Neuronal stem cell (in vitro differentiated cells): ENCODE measurements around the gene SEC24C.

Experiments
- DNase-seq: peaks from one replicate; pipeline ENCODE4 v3.0.0-alpha.2; 2013; ENCODE audit warnings: low spot score
- H2AFZ ChIP-seq: one replicate; pipeline ENCODE4 v1.6.1; 2013; ENCODE audit warnings: mild to moderate bottlenecking, low read length, inconsistent platforms
- H2AK5ac ChIP-seq: 2 replicates; pipeline ENCODE4 v1.6.1; 2013; ENCODE audit warnings: low read depth, mild to moderate bottlenecking, inconsistent platforms, low read length, moderate library complexity, mixed read lengths
- H2BK120ac ChIP-seq: 2 replicates; pipeline ENCODE4 v1.6.1; 2013; ENCODE audit warnings: low read depth, mild to moderate bottlenecking, inconsistent platforms, low read length, moderate library complexity, mixed read lengths
- H2BK12ac ChIP-seq: one replicate; pipeline ENCODE4 v1.6.1; 2013; ENCODE audit warnings: low read length, inconsistent platforms
- H2BK15ac ChIP-seq: 2 replicates; pipeline ENCODE4 v1.6.1; 2013; ENCODE audit warnings: mild to moderate bottlenecking, low read length, inconsistent platforms, mixed read lengths
- H2BK5ac ChIP-seq: one replicate; pipeline ENCODE4 v1.6.1; 2013; ENCODE audit warnings: inconsistent platforms, mild to moderate bottlenecking, low read length, moderate library complexity
- H3K14ac ChIP-seq: one replicate; pipeline ENCODE4 v1.6.1; 2013; ENCODE audit warnings: low read length, inconsistent platforms
- H3K18ac ChIP-seq: 2 replicates; pipeline ENCODE4 v1.6.1; 2013; ENCODE audit warnings: low read length, inconsistent platforms
- H3K23ac ChIP-seq: 2 replicates; pipeline ENCODE4 v1.6.1; 2013; ENCODE audit warnings: low read depth, mild to moderate bottlenecking, mixed read lengths, low read length, inconsistent platforms; ENCODE audit not compliant: poor library complexity
- H3K27ac ChIP-seq: replicated peaks from 3 replicates; pipeline ENCODE4 v1.5.1; 2013; ENCODE audit warnings: low read length, inconsistent platforms
- H3K27me3 ChIP-seq, 3 experiments: 2 replicates each; pipeline ENCODE4 v1.6.1; 2013; ENCODE audit warnings: low read length in 3 of 3, mild to moderate bottlenecking in 2 of 3, inconsistent platforms in 1 of 3, low read depth in 1 of 3, mixed read lengths in 1 of 3, moderate library complexity in 1 of 3; ENCODE audit not compliant: control insufficient read depth in 3 of 3, insufficient read depth in 3 of 3
- H3K36me3 ChIP-seq, 2 donors: replicated peaks in 1 of 2; 2 replicates each; pipeline ENCODE4 v1.6.1; 2013; ENCODE audit warnings: low read length in 2 of 2; ENCODE audit not compliant: control insufficient read depth in 2 of 2, insufficient read depth in 2 of 2
- H3K4ac ChIP-seq: 2 replicates; pipeline ENCODE4 v1.6.1; 2013; ENCODE audit warnings: inconsistent platforms, mild to moderate bottlenecking, low read length, moderate library complexity
- H3K4me1 ChIP-seq, 2 donors: 1 replicate in 1 of 2; 2 replicates in 1 of 2; pipeline ENCODE4 v1.6.1; 2013; ENCODE audit warnings: low read length in 2 of 2, low read depth in 1 of 2; ENCODE audit not compliant: control insufficient read depth in 2 of 2, insufficient read depth in 1 of 2
- H3K4me2 ChIP-seq: one replicate; pipeline ENCODE4 v1.6.1; 2013; ENCODE audit warnings: mild to moderate bottlenecking, low read length, inconsistent platforms; ENCODE audit not compliant: insufficient read depth, poor library complexity, severe bottlenecking
- H3K4me3 ChIP-seq, 2 donors: 2 replicates each; pipeline ENCODE4 v1.5.1; 2013; ENCODE audit warnings: low read length in 2 of 2, mild to moderate bottlenecking in 2 of 2, inconsistent platforms in 1 of 2, moderate library complexity in 1 of 2
- H3K79me1 ChIP-seq: one replicate; pipeline ENCODE4 v1.6.1; 2013; ENCODE audit warnings: low read depth, mild to moderate bottlenecking, inconsistent platforms, low read length, moderate library complexity
- H3K9ac ChIP-seq: one replicate; pipeline ENCODE4 v1.6.1; 2013; ENCODE audit warnings: mild to moderate bottlenecking, low read depth, low read length, inconsistent platforms; ENCODE audit not compliant: poor library complexity
- H3K9me3 ChIP-seq, 2 donors: replicated peaks in 1 of 2; 2 replicates each; pipeline versions ENCODE3 to v1.6.1; 2013; ENCODE audit warnings: low read length in 2 of 2, mild to moderate bottlenecking in 2 of 2, inconsistent platforms in 1 of 2, low read depth in 1 of 2, mixed read lengths in 1 of 2, moderate library complexity in 1 of 2; ENCODE audit not compliant: control insufficient read depth in 2 of 2, insufficient read depth in 1 of 2
- H4K8ac ChIP-seq: one replicate; pipeline ENCODE4 v1.6.1; 2013; ENCODE audit warnings: low read depth, mild to moderate bottlenecking, inconsistent platforms, low read length, moderate library complexity
- H4K91ac ChIP-seq: one replicate; pipeline ENCODE4 v1.6.1; 2013; ENCODE audit warnings: low read length, low read depth, mild to moderate bottlenecking, inconsistent platforms; ENCODE audit not compliant: poor library complexity
- WGBS, 2 donors: extraction: QIAGEN DNeasy Blood & Tissue Kit; methylation state at CpG; one replicate each; pipeline ENCODE4 v1.1.7; 2013; ENCODE audit warnings: missing lambda C conversion rate in 2 of 2, mixed read lengths in 1 of 2; ENCODE audit not compliant: insufficient read length in 2 of 2, insufficient replicate concordance in 1 of 2; ENCODE audit errors: extremely low coverage in 2 of 2; 5-methylcytosine and 5-hydroxymethylcytosine counted together

SEC24C gene

DNA sequence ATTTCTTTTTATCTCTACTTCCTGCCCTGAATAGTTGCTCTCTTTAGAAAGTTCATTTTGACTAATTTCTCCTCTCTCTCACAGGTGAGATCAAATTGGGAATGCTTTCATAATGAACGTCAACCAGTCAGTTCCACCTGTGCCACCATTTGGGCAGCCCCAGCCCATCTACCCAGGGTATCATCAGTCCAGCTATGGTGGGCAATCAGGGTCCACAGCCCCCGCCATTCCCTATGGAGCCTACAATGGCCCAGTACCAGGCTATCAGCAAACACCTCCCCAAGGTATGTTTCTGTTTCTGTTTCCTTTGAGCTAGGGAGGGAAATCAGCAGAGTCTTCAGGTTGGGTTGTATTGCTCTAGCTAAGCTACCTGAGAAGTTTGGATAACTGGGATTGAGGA is 2.5 kb downstream of the SEC24C start:
- Histone ChIP-seq H3K4me2 (no peak overlapping the region), H3K18ac (no peak overlapping the region), H3K4ac (no peak overlapping the region), H2BK120ac (no peak overlapping the region), H3K9ac (no peak overlapping the region), H3K27ac (no peak overlapping the region), H3K23ac (no peak overlapping the region), H3K4me1 (peaks cover 5 to 10% of the 10 kb centered on the region in 2 donors), H3K4me3 (no peak overlapping the region), H3K27me3 (no peaks in the 10 kb centered on the region), H2BK15ac (no peak overlapping the region), H2BK12ac (no peak overlapping the region), H3K79me1 (peaks cover 3% of the 10 kb centered on the region), H2BK5ac (no peak overlapping the region), H2AK5ac (no peak overlapping the region), H3K36me3 (peaks cover 16 to 67% of the 10 kb centered on the region in 2 donors), H3K9me3 (peaks cover 0 to 3% of the 10 kb centered on the region in 2 donors), H4K91ac (no peak overlapping the region), H2AFZ (no peak overlapping the region), H3K14ac (no peak overlapping the region), H4K8ac (no peak overlapping the region)
- no CpG with 5 or more reads among the region's 2 CpGs for WGBS, 2 donors
- no peak for DNase-seq

DNA sequence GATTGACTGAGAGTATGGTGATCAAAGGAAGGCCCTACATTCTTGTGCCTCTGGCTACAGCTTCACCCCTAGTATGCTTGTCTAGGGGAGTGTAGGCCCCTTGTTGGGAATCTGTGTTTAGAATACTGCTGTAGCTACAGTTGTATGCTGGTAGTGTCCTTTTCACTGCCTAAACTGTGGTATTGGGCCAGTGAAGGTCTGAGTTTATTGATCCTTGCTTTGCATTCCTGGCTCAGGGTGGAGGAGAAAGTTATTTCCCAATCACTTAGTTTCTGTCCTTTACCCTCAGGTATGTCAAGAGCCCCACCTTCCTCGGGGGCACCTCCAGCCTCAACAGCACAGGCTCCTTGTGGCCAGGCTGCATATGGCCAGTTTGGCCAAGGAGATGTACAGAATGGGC is 6.6 kb downstream of the SEC24C start:
- Histone ChIP-seq H4K91ac (no peak overlapping the region), H3K4me3 (peak overlapping the region in 1 of 2 donors; percentile 18), H3K14ac (no peak overlapping the region), H2AFZ (no peak overlapping the region), H3K36me3 (peaks cover 26 to 87% of the 10 kb centered on the region in 2 donors), H2BK5ac (no peak overlapping the region), H3K27ac (no peak overlapping the region), H3K27me3 (no peaks in the 10 kb centered on the region), H3K79me1 (peaks cover 3% of the 10 kb centered on the region), H4K8ac (no peak overlapping the region), H2BK12ac (no peak overlapping the region), H3K18ac (no peak overlapping the region), H2BK15ac (no peak overlapping the region), H3K4me1 (no peaks in the 10 kb centered on the region), H3K23ac (no peak overlapping the region), H2AK5ac (no peak overlapping the region), H3K9ac (no peak overlapping the region), H2BK120ac (no peak overlapping the region), H3K9me3 (peaks cover 0 to 3% of the 10 kb centered on the region in 2 donors), H3K4ac (no peak overlapping the region), H3K4me2 (no peak overlapping the region)
- WGBS, 2 donors: no CpG with 5 or more reads among the region's 1 CpG
- DNase-seq: no peak

DNA sequence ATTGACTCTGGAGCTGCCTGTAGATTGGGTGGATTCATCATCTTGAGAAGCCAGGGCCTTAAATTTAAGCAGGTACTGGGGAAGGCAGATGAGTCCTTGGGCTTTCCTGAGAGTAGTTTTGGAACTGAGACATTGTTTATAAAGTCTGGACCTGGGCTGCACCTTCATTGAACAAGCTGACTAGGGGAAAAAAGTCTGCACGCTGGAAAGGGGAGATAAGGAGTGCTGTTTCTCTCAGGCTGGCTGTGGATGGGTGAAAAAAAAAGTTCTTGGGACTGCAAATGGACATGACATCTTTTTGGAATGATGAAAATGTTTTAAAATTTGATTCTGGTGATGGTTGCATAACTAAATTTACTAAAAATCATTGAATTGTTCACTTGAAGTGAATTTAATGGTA is 12.0 kb downstream of the SEC24C start:
- no peak overlapping the region for H2BK15ac ChIP-seq
- no peak overlapping the region for H2AFZ ChIP-seq
- H3K27ac ChIP-seq: no peak overlapping the region
- H2BK5ac ChIP-seq: no peak overlapping the region
- H3K27me3 ChIP-seq: no peaks in the 10 kb centered on the region
- no peak overlapping the region for H3K18ac ChIP-seq
- no peak overlapping the region for H2BK120ac ChIP-seq
- no peaks in the 10 kb centered on the region for H3K9me3 ChIP-seq
- H3K23ac ChIP-seq: no peak overlapping the region
- no peak overlapping the region for H4K91ac ChIP-seq
- no peak overlapping the region for H3K4ac ChIP-seq
- no CpG with 5 or more reads among the region's 1 CpG for WGBS, 2 donors
- no peak overlapping the region for H3K9ac ChIP-seq
- no peak overlapping the region for H2BK12ac ChIP-seq
- peaks cover 3% of the 10 kb centered on the region for H3K79me1 ChIP-seq
- H3K4me1 ChIP-seq: no peaks in the 10 kb centered on the region
- H3K14ac ChIP-seq: no peak overlapping the region
- peaks cover 22 to 78% of the 10 kb centered on the region in 2 donors for H3K36me3 ChIP-seq
- no peak for DNase-seq
- H3K4me2 ChIP-seq: no peak overlapping the region
- no peak overlapping the region for H3K4me3 ChIP-seq
- H2AK5ac ChIP-seq: no peak overlapping the region
- H4K8ac ChIP-seq: no peak overlapping the region

DNA sequence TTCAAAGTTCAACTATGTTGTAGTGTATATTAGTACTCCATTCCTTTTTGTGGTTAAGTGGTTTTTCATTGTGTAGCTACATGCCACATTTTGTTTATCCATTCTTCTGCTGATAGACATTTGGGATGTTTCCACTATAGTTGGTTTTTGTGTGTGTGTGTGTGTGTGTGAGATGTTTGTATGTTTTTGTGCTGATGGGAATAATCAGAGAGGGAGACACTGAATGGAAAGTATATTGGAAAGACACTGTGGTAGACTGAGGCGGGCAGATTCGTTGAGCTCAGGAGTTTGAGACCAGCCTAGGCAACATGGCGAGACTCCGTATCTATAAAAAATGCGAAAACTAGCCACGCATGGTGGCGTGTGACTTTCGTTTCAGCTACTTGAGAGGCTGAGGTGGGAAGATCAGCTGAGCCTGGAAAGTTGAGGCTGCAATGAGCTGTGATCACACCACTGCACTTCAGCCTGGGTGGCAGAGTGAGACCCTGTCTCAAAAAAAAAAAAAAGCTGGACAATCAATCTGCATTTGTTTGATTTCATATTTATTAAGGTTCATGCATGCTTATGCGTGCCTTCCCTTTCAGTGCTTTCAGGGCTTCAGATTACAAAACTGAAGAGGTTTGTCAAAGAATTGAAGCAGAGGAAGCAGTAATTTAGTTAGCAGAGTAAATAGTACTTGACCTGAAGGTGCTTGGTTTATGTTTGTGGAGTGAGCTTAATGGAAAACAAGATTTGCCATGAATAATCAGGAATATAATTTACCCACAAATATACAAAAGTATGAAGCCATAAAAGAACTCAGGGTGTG is 14.7 kb downstream of the SEC24C start:
- Histone ChIP-seq H3K23ac (no peak overlapping the region), H3K4me3 (no peak overlapping the region), H3K79me1 (peaks cover 3% of the 10 kb centered on the region), H2BK5ac (no peak overlapping the region), H3K9ac (no peak overlapping the region), H3K27ac (no peak overlapping the region), H4K8ac (no peak overlapping the region), H3K14ac (no peak overlapping the region), H3K4me1 (no peaks in the 10 kb centered on the region), H3K18ac (no peak overlapping the region), H2BK120ac (no peak overlapping the region), H3K36me3 (peaks cover 30 to 78% of the 10 kb centered on the region in 2 donors), H2AK5ac (no peak overlapping the region), H2BK15ac (no peak overlapping the region), H4K91ac (no peak overlapping the region), H3K27me3 (no peaks in the 10 kb centered on the region), H3K4me2 (no peak overlapping the region), H2AFZ (no peak overlapping the region), H3K9me3 (no peaks in the 10 kb centered on the region), H3K4ac (no peak overlapping the region), H2BK12ac (no peak overlapping the region)
- WGBS, 2 donors: no CpG with 5 or more reads among the region's 9 CpGs
- no peak for DNase-seq
